CD4-positive, alpha-beta T cell (primary cell): ENCODE measurements around the gene CPNE9. TPM values are rescaled to one million over a fixed set of nuclear protein-coding genes. Genes with fewer than 3 reads are reported as not detected.

Source experiments
- ATAC-seq: fragments of 200-7000 bp; cut with Tn5 transposase; one replicate; pipeline ENCODE4 v1.10.0; 2022; ENCODE audit warnings: mild to moderate bottlenecking; ENCODE audit not compliant: poor library complexity
- CTCF ChIA-PET: fragments of 350-600 bp; sonication (Branson Sonifier 250); formaldehyde crosslinking; loops from one replicate; lab custom pipeline; 2021; ENCODE audit warnings: antibody characterized with exemption, inconsistent platforms; lab: Charles Lee
- POLR2A ChIA-PET: fragments of 350-600 bp; sonication (Branson Sonifier 250); formaldehyde crosslinking; loops from one replicate; lab custom pipeline; 2021; ENCODE audit warnings: antibody characterized with exemption, inconsistent platforms; lab: Charles Lee
- DNase-seq, 14 experiments: peaks; one replicate each; pipeline ENCODE4 v3.0.0-alpha.2; 2013 to 2020; ENCODE audit warnings: mixed read lengths in 2 of 14
- H3K27ac ChIP-seq, 2 donors: one replicate each; pipeline versions ENCODE4 v1.5.1 to v1.7.0; 2013; ENCODE audit warnings: low read length in 2 of 2, low read depth in 1 of 2, mild to moderate bottlenecking in 1 of 2
- H3K27me3 ChIP-seq, 2 experiments: 1 replicate in 1 of 2; 2 replicates in 1 of 2; pipeline versions ENCODE4 v1.6.1 to v1.7.0; 2013; ENCODE audit warnings: low read length in 2 of 2, control low read depth in 1 of 2, mild to moderate bottlenecking in 1 of 2, moderate library complexity in 1 of 2; ENCODE audit not compliant: insufficient read depth in 2 of 2, control insufficient read depth in 1 of 2
- H3K36me3 ChIP-seq: one replicate; pipeline ENCODE4 v1.6.1; 2013; ENCODE audit warnings: low read length, control low read depth; ENCODE audit not compliant: insufficient read depth
- H3K4me1 ChIP-seq: one replicate; pipeline ENCODE4 v1.6.1; 2013; ENCODE audit warnings: low read length, control low read depth; ENCODE audit not compliant: insufficient read depth
- H3K4me3 ChIP-seq: one replicate; pipeline ENCODE4 v1.5.1; 2013; ENCODE audit warnings: mild to moderate bottlenecking, low read length, moderate library complexity
- H3K9me3 ChIP-seq, 2 experiments: 1 replicate in 1 of 2; 2 replicates in 1 of 2; pipeline versions ENCODE4 v1.6.1 to v1.7.0; 2013; ENCODE audit warnings: low read length in 2 of 2, mild to moderate bottlenecking in 2 of 2, control low read depth in 1 of 2, moderate library complexity in 1 of 2; ENCODE audit not compliant: control insufficient read depth in 1 of 2, insufficient read depth in 1 of 2
- H3K27ac Mint-ChIP-seq: one replicate; pipeline ENCODE4 v1.8.0; 2020; ENCODE audit warnings: mixed read lengths
- H3K27me3 Mint-ChIP-seq: one replicate; pipeline ENCODE4 v1.8.0; 2021; ENCODE audit warnings: mixed read lengths
- H3K36me3 Mint-ChIP-seq: one replicate; pipeline ENCODE4 v1.8.0; 2021; ENCODE audit warnings: low read depth, mixed read lengths
- H3K4me1 Mint-ChIP-seq: one replicate; pipeline ENCODE4 v1.8.0; 2021; ENCODE audit warnings: low read depth, mixed read lengths
- H3K4me3 Mint-ChIP-seq: one replicate; pipeline ENCODE4 v1.8.0; 2020; ENCODE audit warnings: mild to moderate bottlenecking, mixed read lengths
- H3K9me3 Mint-ChIP-seq: one replicate; pipeline ENCODE4 v1.8.0; 2020; ENCODE audit warnings: mixed read lengths
- intact Hi-C, 2 experiments: fragments of 100-400 bp; cut with DNase I in 1 of 2; cut with micrococcal nuclease in 1 of 2; formaldehyde crosslinking; loops; one replicate each; pipeline versions ENCODE4 v1.15.1 to v1.9.0; 2023 to 2025; cut with DNase I, micrococcal nuclease
- total RNA-seq, 174 experiments: library from RNA in 2 of 174; stranded (reverse) in 2 of 174; gene quantifications; one replicate each; pipeline ENCODE4 v1.2.3 and lab custom pipeline; 2021 to 2026
- TF ChIP-seq, protein P1 (sequence below): fragments of 200-600 bp; IDR thresholded peaks from one replicate; pipeline ENCODE4 v1.8.0; 2022; ENCODE audit warnings: antibody characterized with exemption, mild to moderate bottlenecking

CPNE9 gene
- total RNA-seq, 2 experiments from 2014 or later, result 0.33 to 0.45 TPM

- Mint-ChIP-seq H3K27ac (no peak overlapping the region), H3K4me1 (no peaks in the 10 kb centered on the region), H3K4me3 (no peak overlapping the region), H3K27me3 (no peaks in the 10 kb centered on the region), H3K9me3 (no peaks in the 10 kb centered on the region), H3K36me3 (peaks cover 99% of the 10 kb centered on the region)
- ATAC-seq (no peak), DNase-seq (no peak)
- TF ChIP-seq, protein P1, sequence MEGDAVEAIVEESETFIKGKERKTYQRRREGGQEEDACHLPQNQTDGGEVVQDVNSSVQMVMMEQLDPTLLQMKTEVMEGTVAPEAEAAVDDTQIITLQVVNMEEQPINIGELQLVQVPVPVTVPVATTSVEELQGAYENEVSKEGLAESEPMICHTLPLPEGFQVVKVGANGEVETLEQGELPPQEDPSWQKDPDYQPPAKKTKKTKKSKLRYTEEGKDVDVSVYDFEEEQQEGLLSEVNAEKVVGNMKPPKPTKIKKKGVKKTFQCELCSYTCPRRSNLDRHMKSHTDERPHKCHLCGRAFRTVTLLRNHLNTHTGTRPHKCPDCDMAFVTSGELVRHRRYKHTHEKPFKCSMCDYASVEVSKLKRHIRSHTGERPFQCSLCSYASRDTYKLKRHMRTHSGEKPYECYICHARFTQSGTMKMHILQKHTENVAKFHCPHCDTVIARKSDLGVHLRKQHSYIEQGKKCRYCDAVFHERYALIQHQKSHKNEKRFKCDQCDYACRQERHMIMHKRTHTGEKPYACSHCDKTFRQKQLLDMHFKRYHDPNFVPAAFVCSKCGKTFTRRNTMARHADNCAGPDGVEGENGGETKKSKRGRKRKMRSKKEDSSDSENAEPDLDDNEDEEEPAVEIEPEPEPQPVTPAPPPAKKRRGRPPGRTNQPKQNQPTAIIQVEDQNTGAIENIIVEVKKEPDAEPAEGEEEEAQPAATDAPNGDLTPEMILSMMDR, result no peak
- peaks cover 97% of the 10 kb centered on the region for H3K36me3 ChIP-seq
- no peak overlapping the region for H3K27ac ChIP-seq
- ChIA-PET POLR2A (interaction anchor here (1.6 kb wide), 1 partner anchor 32 kb away, joined by 3 read pairs; the partner anchor contains the start of gene MTMR14), CTCF (no interaction called here)
- no peaks in the 10 kb centered on the region for H3K27me3 ChIP-seq
- H3K4me1 ChIP-seq, result no peaks in the 10 kb centered on the region
- intact Hi-C loops, result no loop called here
- no peak overlapping the region for H3K4me3 ChIP-seq
- H3K9me3 ChIP-seq, result no peaks in the 10 kb centered on the region
Measured at GRCh38 chr3:9682096-9682495, 21.5 kb upstream of the CPNE9 start.

- Mint-ChIP-seq H3K4me1 (no peaks in the 10 kb centered on the region), H3K27me3 (no peaks in the 10 kb centered on the region), H3K4me3 (no peak overlapping the region), H3K9me3 (no peaks in the 10 kb centered on the region), H3K27ac (no peak overlapping the region), H3K36me3 (peaks cover 97% of the 10 kb centered on the region)
- ATAC-seq, result no peak
- H3K27ac ChIP-seq, result no peak overlapping the region
- H3K4me3 ChIP-seq, result no peak overlapping the region
- POLR2A ChIA-PET, result interaction anchor here (0.8 kb wide), 1 partner anchor 9 kb away, joined by 3 read pairs; no protein-coding TSS in a partner anchor
- CTCF ChIA-PET, result no interaction called here
- H3K4me1 ChIP-seq, result no peaks in the 10 kb centered on the region
- intact Hi-C loops, result no loop called here
- H3K9me3 ChIP-seq, result no peaks in the 10 kb centered on the region
- TF ChIP-seq, protein P1, result no peak
- H3K36me3 ChIP-seq, result peaks cover 96% of the 10 kb centered on the region
- no peak for DNase-seq
- H3K27me3 ChIP-seq, result no peaks in the 10 kb centered on the region
Measured at GRCh38 chr3:9683426-9683825, 20.2 kb upstream of the CPNE9 start.

GRCh38 chr3:9685216-9686049, 18.2 kb upstream of the CPNE9 start:
- Histone ChIP-seq H3K27me3 (no peaks in the 10 kb centered on the region), H3K27ac (no peak overlapping the region), H3K4me1 (no peaks in the 10 kb centered on the region), H3K36me3 (peaks cover 97% of the 10 kb centered on the region), H3K9me3 (no peaks in the 10 kb centered on the region), H3K4me3 (no peak overlapping the region)
- intact Hi-C loops, result no loop called here
- H3K27ac Mint-ChIP-seq, result no peak overlapping the region
- no peaks in the 10 kb centered on the region for H3K27me3 Mint-ChIP-seq
- DNase-seq, result no peak
- ChIA-PET POLR2A (no interaction called here), CTCF (no interaction called here)
- no peak for ATAC-seq
- H3K9me3 Mint-ChIP-seq, result no peaks in the 10 kb centered on the region
- TF ChIP-seq, protein P1, result no peak
- no peaks in the 10 kb centered on the region for H3K4me1 Mint-ChIP-seq
- peaks cover 97% of the 10 kb centered on the region for H3K36me3 Mint-ChIP-seq
- H3K4me3 Mint-ChIP-seq, result no peak overlapping the region
